HG03571 (cell line): Measurements from ENCODE around the gene PITRM1.

Experiments used
- ATAC-seq: cut with Tn5 transposase; IDR thresholded peaks from one replicate; pipeline ENCODE4 v1.9.1; 2021; ENCODE audit not compliant: unreplicated experiment

Gene PITRM1

GRCh38 chr10:3105905-3106304 is 66.7 kb downstream of the PITRM1 start:
- ATAC-seq: no peak

- ATAC-seq: no peak
Measured at GRCh38 chr10:3105166-3105565, 67.4 kb downstream of the PITRM1 start.

- ATAC-seq: no peak
Measured at GRCh38 chr10:3104251-3104918, 68.2 kb downstream of the PITRM1 start.

- ATAC-seq: no peak
Measured at GRCh38 chr10:3103646-3104045, 68.9 kb downstream of the PITRM1 start.

GRCh38 chr10:3102720-3103427 is 69.7 kb downstream of the PITRM1 start:
- ATAC-seq: no peak

GRCh38 chr10:3100856-3101640 is 71.5 kb downstream of the PITRM1 start:
- ATAC-seq: no peak

GRCh38 chr10:3100093-3100792 is 72.3 kb downstream of the PITRM1 start:
- ATAC-seq: no peak

GRCh38 chr10:3099291-3100092 is 73.1 kb downstream of the PITRM1 start:
- no peak for ATAC-seq

GRCh38 chr10:3098689-3099088 is 73.9 kb downstream of the PITRM1 start:
- no peak for ATAC-seq

GRCh38 chr10:3097160-3097559 is 75.4 kb downstream of the PITRM1 start:
- ATAC-seq: no peak

GRCh38 chr10:3096149-3096548 is 76.4 kb downstream of the PITRM1 start:
- no peak for ATAC-seq

- ATAC-seq: no peak
Measured at GRCh38 chr10:3095373-3096139, 77.0 kb downstream of the PITRM1 start.

GRCh38 chr10:3094609-3095036 is 78.0 kb downstream of the PITRM1 start:
- ATAC-seq: no peak

- no peak for ATAC-seq
Measured at GRCh38 chr10:3093996-3094395, 78.6 kb downstream of the PITRM1 start.

GRCh38 chr10:3091921-3092320 is 80.7 kb downstream of the PITRM1 start:
- ATAC-seq: no peak

GRCh38 chr10:3090914-3091787 is 81.4 kb downstream of the PITRM1 start:
- ATAC-seq: no peak

- no peak for ATAC-seq
Measured at GRCh38 chr10:3090388-3090787, 82.2 kb downstream of the PITRM1 start.
